ENCODE results near the gene PPP1R9B. TPM values are rescaled to one million over a fixed set of nuclear protein-coding genes. Genes with fewer than 3 reads are reported as not detected.

Gene PPP1R9B
- total and polyA plus RNA-seq, 2 donors (not counting 1 experiment from before 2014, with no cell fraction given), result 80.7 to 220 TPM

GRCh38 chr17:50172130-50172529, 21.7 kb upstream of the PPP1R9B start:
- ATAC-seq (ENCODE audit: low read depth), result no peak
- Mint-ChIP-seq H3K9me3 (ENCODE audit: insufficient read depth) (no peaks in the 10 kb centered on the region), H3K4me1 (peaks cover 10% of the 10 kb centered on the region), H3K27me3 (no peaks in the 10 kb centered on the region), H3K4me3 (no peak overlapping the region), H3K27ac (no peak overlapping the region)
- TF ChIP-seq, protein P1, sequence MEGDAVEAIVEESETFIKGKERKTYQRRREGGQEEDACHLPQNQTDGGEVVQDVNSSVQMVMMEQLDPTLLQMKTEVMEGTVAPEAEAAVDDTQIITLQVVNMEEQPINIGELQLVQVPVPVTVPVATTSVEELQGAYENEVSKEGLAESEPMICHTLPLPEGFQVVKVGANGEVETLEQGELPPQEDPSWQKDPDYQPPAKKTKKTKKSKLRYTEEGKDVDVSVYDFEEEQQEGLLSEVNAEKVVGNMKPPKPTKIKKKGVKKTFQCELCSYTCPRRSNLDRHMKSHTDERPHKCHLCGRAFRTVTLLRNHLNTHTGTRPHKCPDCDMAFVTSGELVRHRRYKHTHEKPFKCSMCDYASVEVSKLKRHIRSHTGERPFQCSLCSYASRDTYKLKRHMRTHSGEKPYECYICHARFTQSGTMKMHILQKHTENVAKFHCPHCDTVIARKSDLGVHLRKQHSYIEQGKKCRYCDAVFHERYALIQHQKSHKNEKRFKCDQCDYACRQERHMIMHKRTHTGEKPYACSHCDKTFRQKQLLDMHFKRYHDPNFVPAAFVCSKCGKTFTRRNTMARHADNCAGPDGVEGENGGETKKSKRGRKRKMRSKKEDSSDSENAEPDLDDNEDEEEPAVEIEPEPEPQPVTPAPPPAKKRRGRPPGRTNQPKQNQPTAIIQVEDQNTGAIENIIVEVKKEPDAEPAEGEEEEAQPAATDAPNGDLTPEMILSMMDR (IDR thresholded peaks at IDR 0.05), result no peak
- no peak for TF ChIP-seq EZH2 (IDR thresholded peaks at IDR 0.05; ENCODE audit: borderline replicate concordance, insufficient read depth, low read depth, low read length, poor library complexity, severe bottlenecking)
- no peaks in the 10 kb centered on the region for H3K9me3 ChIP-seq (ENCODE audit: control extremely low read depth in 1 of 3, control insufficient read depth in 2 of 3, insufficient read depth in 1 of 3, low read length in 2 of 3)
- H4K20me1 ChIP-seq (ENCODE audit: control insufficient read depth, insufficient read depth, low read length, poor library complexity, severe bottlenecking), result no peaks in the 10 kb centered on the region
- POLR2A ChIA-PET, result no interaction called here
- intact Hi-C loops (cut with micrococcal nuclease), result no loop called here
- no peaks in the 10 kb centered on the region for H3K27me3 ChIP-seq (replicated peaks in 1 of 4; ENCODE audit: control extremely low read depth in 1 of 4, control insufficient read depth in 3 of 4, insufficient read depth in 4 of 4, low read length in 3 of 4)
- H3K27ac ChIP-seq (ENCODE audit: low read length in 2 of 2), result no peak overlapping the region
- no peak overlapping the region for H2AFZ ChIP-seq (ENCODE audit: insufficient read depth, low read depth, low read length, poor library complexity, severe bottlenecking)
- no peak overlapping the region for H3K4me3 ChIP-seq (ENCODE audit: control extremely low read depth in 1 of 5, extremely low read depth in 1 of 5, insufficient read depth in 1 of 5, low read depth in 2 of 5, low read length in 4 of 5)
- CTCF ChIA-PET, result interaction anchor here (1.4 to 5.9 kb wide), 2 partner anchors 24 to 25 kb away, joined by 4 to 49 read pairs; no protein-coding TSS in a partner anchor
- H3K4me1 ChIP-seq (ENCODE audit: control insufficient read depth in 2 of 2, insufficient read depth in 2 of 2, low read length in 2 of 2), result peaks cover 12 to 20% of the 10 kb centered on the region in 2 donors
- no peak overlapping the region for H3K4me2 ChIP-seq (replicated peaks; ENCODE audit: low read depth, low read length, poor library complexity, severe bottlenecking)
- 89% methylated on average over 5 of the region's 11 CpGs for WGBS (ENCODE audit: insufficient coverage)
- H3K9ac ChIP-seq (ENCODE audit: low read length), result no peak overlapping the region
- no peak for DNase-seq
- H3K79me2 ChIP-seq (ENCODE audit: control insufficient read depth, insufficient read depth, low read length), result peaks cover 8% of the 10 kb centered on the region
- H3K36me3 ChIP-seq (replicated peaks in 1 of 2; ENCODE audit: control extremely low read depth in 1 of 2, control insufficient read depth in 1 of 2, extremely low read depth in 1 of 2, insufficient read depth in 2 of 2, low read length in 1 of 2), result no peaks in the 10 kb centered on the region

- Histone ChIP-seq H3K4me2 (replicated peaks; ENCODE audit: low read depth, low read length, poor library complexity, severe bottlenecking) (no peak overlapping the region), H4K20me1 (ENCODE audit: control insufficient read depth, insufficient read depth, low read length, poor library complexity, severe bottlenecking) (no peaks in the 10 kb centered on the region), H3K27ac (ENCODE audit: low read length in 2 of 2) (no peak overlapping the region), H3K4me1 (ENCODE audit: control insufficient read depth in 2 of 2, insufficient read depth in 2 of 2, low read length in 2 of 2) (peaks cover 12 to 20% of the 10 kb centered on the region in 2 donors), H2AFZ (ENCODE audit: insufficient read depth, low read depth, low read length, poor library complexity, severe bottlenecking) (no peak overlapping the region), H3K36me3 (replicated peaks in 1 of 2; ENCODE audit: control extremely low read depth in 1 of 2, control insufficient read depth in 1 of 2, extremely low read depth in 1 of 2, insufficient read depth in 2 of 2, low read length in 1 of 2) (no peaks in the 10 kb centered on the region), H3K4me3 (ENCODE audit: control extremely low read depth in 1 of 5, extremely low read depth in 1 of 5, insufficient read depth in 1 of 5, low read depth in 2 of 5, low read length in 4 of 5) (no peak overlapping the region), H3K9me3 (ENCODE audit: control extremely low read depth in 1 of 3, control insufficient read depth in 2 of 3, insufficient read depth in 1 of 3, low read length in 2 of 3) (no peaks in the 10 kb centered on the region), H3K9ac (ENCODE audit: low read length) (no peak overlapping the region), H3K79me2 (ENCODE audit: control insufficient read depth, insufficient read depth, low read length) (peaks cover 14% of the 10 kb centered on the region), H3K27me3 (replicated peaks in 1 of 4; ENCODE audit: control extremely low read depth in 1 of 4, control insufficient read depth in 3 of 4, insufficient read depth in 4 of 4, low read length in 3 of 4) (no peaks in the 10 kb centered on the region)
- TF ChIP-seq, protein P1 (IDR thresholded peaks at IDR 0.05), result no peak
- TF ChIP-seq EZH2 (IDR thresholded peaks at IDR 0.05; ENCODE audit: borderline replicate concordance, insufficient read depth, low read depth, low read length, poor library complexity, severe bottlenecking), result no peak
- intact Hi-C loops (cut with micrococcal nuclease), result no loop called here
- Mint-ChIP-seq H3K9me3 (ENCODE audit: insufficient read depth) (no peaks in the 10 kb centered on the region), H3K27ac (no peak overlapping the region), H3K4me3 (no peak overlapping the region), H3K27me3 (no peaks in the 10 kb centered on the region), H3K4me1 (peaks cover 10% of the 10 kb centered on the region)
- 92% methylated on average over 17 of the region's 17 CpGs for WGBS (ENCODE audit: insufficient coverage)
- CTCF ChIA-PET, result interaction anchor here (0.9 to 5.9 kb wide), 6 partner anchors 10 to 35 kb away, joined by 3 to 49 read pairs (median 17); partner anchors contain the start of gene COL1A1
- POLR2A ChIA-PET, result no interaction called here
- ATAC-seq (ENCODE audit: low read depth) (no peak), DNase-seq (no peak)
These were observed 21.0 kb upstream of the PPP1R9B start for GRCh38 chr17:50171371-50172071.
